Choroid plexus epithelial cell (primary cell): ENCODE results near the gene ARHGAP18.

Experiments used
- DNase-seq: peaks from one replicate; pipeline ENCODE4 v3.0.0-alpha.2; 2010; ENCODE audit warnings: low read depth
- H3K4me3 ChIP-seq: 2 replicates; pipeline ENCODE4 v1.5.1; 2011; ENCODE audit warnings: low read depth, mild to moderate bottlenecking, control low read depth, low read length, moderate library complexity
- CTCF ChIP-seq: conservative IDR thresholded peaks from 2 replicates; pipeline ENCODE4 v1.5.1; 2011; ENCODE audit warnings: low read depth, mild to moderate bottlenecking, control low read depth, inconsistent platforms, low read length, moderate library complexity

Gene ARHGAP18

DNA sequence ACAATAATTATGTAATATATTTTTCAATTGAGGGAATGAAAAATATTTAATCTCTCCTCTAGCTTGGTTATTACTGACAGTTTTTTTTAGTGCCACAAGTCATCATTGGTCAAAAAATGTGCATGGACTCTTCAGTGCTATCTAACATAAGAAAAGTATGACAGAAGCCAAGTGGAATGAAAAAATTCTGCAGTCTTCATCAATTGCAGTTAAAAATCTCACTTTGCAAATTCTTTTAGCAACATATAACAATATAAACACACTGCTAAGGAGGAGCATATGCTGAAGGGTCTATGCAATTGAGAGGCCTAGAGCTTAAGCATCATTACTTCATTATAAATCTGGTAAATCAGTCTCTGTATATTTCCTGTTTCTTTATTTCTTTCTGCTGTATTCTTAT is 175.1 kb downstream of the ARHGAP18 start:
- TF ChIP-seq CTCF, result no peak
- DNase-seq, result no peak

More for the DNA sequence above, 175.1 kb downstream of the ARHGAP18 start:
- H3K4me3 ChIP-seq, result no peak overlapping the region
